IMR-90 (cell line): ENCODE data around the gene RPTOR. TPM values are rescaled to one million over a fixed set of nuclear protein-coding genes. Genes with fewer than 3 reads are reported as not detected.

ENCODE experiments used
- ATAC-seq: fragments of 200-7000 bp; cut with Tn5 transposase; 2 replicates; pipeline ENCODE4 v1.9.1; 2020; ENCODE audit warnings: low read depth, mild to moderate bottlenecking, moderate library complexity
- BruUV-seq: library from RNA; stranded (reverse); fragments of 400-500 nt; replicated peaks from 2 replicates; lab custom pipeline; 2021; lab: Mats Ljungman, UMichigan
- CTCF ChIA-PET: fragments of 300-600 bp; formaldehyde crosslinking; extraction: SDS; loops from one replicate; lab custom pipeline; 2021; ENCODE audit warnings: antibody characterized with exemption; lab: Yijun Ruan, JAX
- POLR2A ChIA-PET: fragments of 300-600 bp; sonication (Branson Sonifier 250); formaldehyde crosslinking; loops from one replicate; lab custom pipeline; 2022; ENCODE audit warnings: antibody characterized with exemption; ENCODE audit not compliant: unreplicated experiment; lab: Charles Lee
- DNase-seq: peaks from one replicate; pipeline ENCODE4 v3.0.0; 2013
- H2AFZ ChIP-seq: replicated peaks from 2 replicates; pipeline ENCODE3; 2013; ENCODE audit warnings: low read length, mild to moderate bottlenecking; ENCODE audit not compliant: poor library complexity
- H2AK5ac ChIP-seq: 2 replicates; pipeline ENCODE4 v1.6.1; 2013; ENCODE audit warnings: low read depth, low read length, inconsistent platforms
- H2AK9ac ChIP-seq: replicated peaks from 2 replicates; pipeline ENCODE3; 2013; ENCODE audit warnings: mild to moderate bottlenecking, low read depth, low read length, moderate library complexity; ENCODE audit not compliant: poor library complexity
- H2BK120ac ChIP-seq: 2 replicates; pipeline ENCODE4 v1.6.1; 2013; ENCODE audit warnings: low read depth, low read length, inconsistent platforms
- H2BK15ac ChIP-seq: 3 replicates; pipeline ENCODE4 v1.6.1; 2013; ENCODE audit warnings: low read depth, low read length, inconsistent platforms
- H2BK20ac ChIP-seq: 2 replicates; pipeline ENCODE4 v1.6.1; 2013; ENCODE audit warnings: low read depth, mild to moderate bottlenecking, inconsistent platforms, low read length, moderate library complexity
- H2BK5ac ChIP-seq: 2 replicates; pipeline ENCODE4 v1.6.1; 2013; ENCODE audit warnings: mild to moderate bottlenecking, low read depth, low read length, inconsistent platforms; ENCODE audit not compliant: poor library complexity, severe bottlenecking
- H3K14ac ChIP-seq: replicated peaks from 2 replicates; pipeline ENCODE4 v1.6.1; 2013; ENCODE audit warnings: low read depth, low read length, inconsistent platforms
- H3K18ac ChIP-seq: 2 replicates; pipeline ENCODE4 v1.6.1; 2013; ENCODE audit warnings: low read depth, low read length, control low read depth
- H3K23ac ChIP-seq: 2 replicates; pipeline ENCODE4 v1.6.1; 2013; ENCODE audit warnings: low read depth, low read length, inconsistent platforms
- H3K27ac ChIP-seq: 2 replicates; pipeline ENCODE4 v1.5.1; 2013; ENCODE audit warnings: mild to moderate bottlenecking, control low read depth, low read length; ENCODE audit not compliant: insufficient read depth
- H3K27me3 ChIP-seq: 2 replicates; pipeline ENCODE4 v1.6.1; 2013; ENCODE audit warnings: low read length; ENCODE audit not compliant: control insufficient read depth, insufficient read depth
- H3K36me3 ChIP-seq: 2 replicates; pipeline ENCODE4 v1.6.1; 2013; ENCODE audit warnings: low read length, mixed read lengths; ENCODE audit not compliant: control insufficient read depth, insufficient read depth
- H3K4ac ChIP-seq: 2 replicates; pipeline ENCODE4 v1.6.1; 2013; ENCODE audit warnings: low read depth, low read length, inconsistent platforms
- H3K4me1 ChIP-seq: 2 replicates; pipeline ENCODE4 v1.6.1; 2013; ENCODE audit warnings: low read length, mixed read lengths; ENCODE audit not compliant: control insufficient read depth, insufficient read depth
- H3K4me2 ChIP-seq: 2 replicates; pipeline ENCODE4 v1.6.1; 2013; ENCODE audit warnings: low read depth, mild to moderate bottlenecking, control low read depth, low read length, moderate library complexity
- H3K4me3 ChIP-seq: 2 replicates; pipeline ENCODE4 v1.5.1; 2013; ENCODE audit warnings: low read depth, mild to moderate bottlenecking, control low read depth, low read length, moderate library complexity; ENCODE audit not compliant: insufficient read depth
- H3K56ac ChIP-seq: 2 replicates; pipeline ENCODE4 v1.6.1; 2013; ENCODE audit warnings: low read length, inconsistent platforms; ENCODE audit not compliant: insufficient read depth; ENCODE audit errors: extremely low read depth
- H3K79me1 ChIP-seq, 2 experiments: 2 replicates each; pipeline ENCODE4 v1.6.1; 2013; ENCODE audit warnings: low read length in 2 of 2, inconsistent platforms in 1 of 2, low read depth in 1 of 2
- H3K9ac ChIP-seq: 2 replicates; pipeline ENCODE4 v1.6.1; 2013; ENCODE audit warnings: low read depth, low read length, control low read depth
- H3K9me1 ChIP-seq: 2 replicates; pipeline ENCODE4 v1.6.1; 2013; ENCODE audit warnings: low read length, inconsistent platforms; ENCODE audit not compliant: insufficient read depth
- H3K9me3 ChIP-seq: 2 replicates; pipeline ENCODE4 v1.6.1; 2013; ENCODE audit warnings: low read length; ENCODE audit not compliant: control insufficient read depth, insufficient read depth
- H4K20me1 ChIP-seq: 2 replicates; pipeline ENCODE4 v1.6.1; 2013; ENCODE audit warnings: low read length, inconsistent platforms; ENCODE audit not compliant: insufficient read depth
- H4K5ac ChIP-seq: 2 replicates; pipeline ENCODE4 v1.6.1; 2013; ENCODE audit warnings: mild to moderate bottlenecking, low read depth, low read length, control low read depth
- H4K8ac ChIP-seq, 2 experiments: 2 replicates each; pipeline ENCODE4 v1.6.1; 2013; ENCODE audit warnings: low read depth in 2 of 2, low read length in 2 of 2, control low read depth in 1 of 2, inconsistent platforms in 1 of 2
- H4K91ac ChIP-seq: 2 replicates; pipeline ENCODE4 v1.6.1; 2013; ENCODE audit warnings: low read depth, low read length, inconsistent platforms; ENCODE audit not compliant: insufficient read depth
- FOS ChIP-seq: fragments of 150-350 bp; IDR thresholded peaks from 2 replicates; pipeline ENCODE4 v1.6.1; 2016; ENCODE audit warnings: low read depth, low read length
- MAZ ChIP-seq: IDR thresholded peaks from 2 replicates; pipeline ENCODE4 v1.6.1; 2012; ENCODE audit warnings: low read depth, mild to moderate bottlenecking, low read length, improper control_type of control experiment, moderate library complexity, borderline replicate concordance
- RAD21 ChIP-seq: IDR thresholded peaks from 2 replicates; pipeline ENCODE4 v1.6.1; 2012; ENCODE audit warnings: low read length, improper control_type of control experiment
- RCOR1 ChIP-seq: IDR thresholded peaks from 2 replicates; pipeline ENCODE4 v1.6.1; 2012; ENCODE audit warnings: mild to moderate bottlenecking, low read length, improper control_type of control experiment; ENCODE audit not compliant: insufficient replicate concordance
- WGBS, 2 experiments: methylation state at CpG; one replicate each; pipeline versions ENCODE4 v1.1.5 to v1.1.7; 2013; ENCODE audit warnings: missing lambda C conversion rate in 2 of 2; ENCODE audit not compliant: insufficient read length in 1 of 2; ENCODE audit errors: extremely low coverage in 2 of 2; 5-methylcytosine and 5-hydroxymethylcytosine counted together
- dilution Hi-C: fragments of 300-500 bp; cut with HindIII; formaldehyde crosslinking; loops from one replicate; pipeline ENCODE4 v1.14.3; 2018; ENCODE audit warnings: low sequenced_read_pairs; ENCODE audit not compliant: unreplicated experiment
- in situ Hi-C: fragments of 300-500 bp; cut with MboI; formaldehyde crosslinking; loops from 3 replicates; pipeline ENCODE4 v1.14.3; 2019; ENCODE audit warnings: low sequenced_read_pairs, inconsistent platforms, mixed read lengths
- intact Hi-C: fragments of 100-400 bp; cut with micrococcal nuclease; formaldehyde crosslinking; loops from 2 replicates; pipeline ENCODE4 v1.10.0; 2022
- polyA plus RNA-seq, 3 experiments: library from polyadenylated mRNA; depleted of rRNA; stranded (reverse); fragments of >200 nt; gene quantifications; 2 replicates each; pipeline ENCODE4 v1.2.3, GENCODE V29; 2012; ENCODE audit warnings: low replicate concordance in 1 of 3
- total RNA-seq: library from RNA; depleted of rRNA; stranded (reverse); fragments of >200 nt; gene quantifications from 2 replicates; pipeline ENCODE4 v1.2.3, GENCODE V29; 2012
- TF ChIP-seq, protein P1 (sequence below): fragments of 150-350 bp; IDR thresholded peaks from 2 replicates; pipeline ENCODE4 v1.6.1; 2017; ENCODE audit warnings: mild to moderate bottlenecking, antibody characterized with exemption, low read length, low read depth

The RPTOR gene
- total and polyA plus RNA-seq, 2 of the 4 experiments (the other 2 are of a cell fraction): 10.8 to 14.7 TPM

DNA sequence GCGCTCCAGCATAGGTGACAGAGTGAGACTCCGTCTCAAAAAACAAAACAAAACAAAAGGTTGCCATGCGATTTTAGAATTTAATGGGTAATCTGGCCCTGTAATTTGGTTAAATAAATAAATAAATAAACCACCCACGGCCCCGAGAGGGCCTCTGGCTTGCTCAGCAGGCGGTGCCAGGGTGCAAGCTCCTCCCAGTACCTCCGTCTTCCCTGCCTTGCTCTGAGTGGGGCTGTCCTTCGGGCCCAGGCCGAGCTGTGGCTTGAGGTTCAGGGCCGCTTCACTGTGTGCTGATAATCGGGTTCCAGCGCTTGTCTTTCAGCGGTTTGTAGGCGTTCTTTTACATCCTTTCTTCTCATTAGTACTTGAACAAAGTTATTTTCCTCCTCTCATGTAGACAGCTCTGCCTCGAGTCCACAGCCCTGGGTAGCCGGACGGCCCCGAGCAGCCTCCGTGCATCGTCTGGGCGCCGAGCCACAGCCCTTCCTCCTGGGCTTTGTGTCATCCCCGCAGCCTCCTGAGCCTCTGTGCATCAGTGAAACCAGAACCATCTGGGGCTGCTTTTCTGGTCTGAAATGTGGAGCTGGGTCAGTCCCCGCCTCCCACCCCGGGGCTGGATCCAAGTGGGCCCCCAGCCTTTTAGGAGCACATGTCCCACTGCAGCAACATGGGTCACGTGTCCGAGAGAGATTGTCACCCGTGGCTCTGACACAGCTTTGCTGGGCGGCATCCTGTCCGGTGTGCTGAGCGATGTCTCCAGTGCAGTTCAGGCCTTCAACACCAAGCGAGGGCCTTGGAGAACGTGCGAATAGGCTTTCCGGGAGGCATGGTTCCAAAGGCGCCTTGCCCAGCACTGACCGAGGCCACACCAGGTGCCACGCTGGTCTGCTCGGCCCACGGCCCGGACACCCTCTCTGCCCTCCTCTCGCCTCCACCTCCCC, 289.6 kb downstream of the RPTOR start:
- H3K27me3 ChIP-seq: no peaks in the 10 kb centered on the region
- H3K36me3 ChIP-seq: no peaks in the 10 kb centered on the region; the same call in 1 of the 2 replicates
- ATAC-seq (0 out of 2 replicates have a peak, but pooled peaks have one; percentile 5), DNase-seq (peak; percentile 73)
- H3K56ac ChIP-seq: peak overlapping the region; percentile 47; the same call in 1 of the 2 replicates
- H3K9ac ChIP-seq: peak overlapping the region; percentile 50; the same call in 1 of the 2 replicates
- no TSS peak for BruUV-seq
- H3K4me2 ChIP-seq: peak overlapping the region; percentile 14; the same call in 1 of the 2 replicates
- H4K91ac ChIP-seq: peak overlapping the region; percentile 91
- peaks cover 4 to 34% of the 10 kb centered on the region in 2 experiments; a peak in 3 of 4 replicates for H3K79me1 ChIP-seq
- peak overlapping the region; percentile 48 for H2BK20ac ChIP-seq
- peak overlapping the region; percentile 63 to 96 for H4K8ac ChIP-seq
- peak overlapping the region; percentile 89 for H2BK120ac ChIP-seq
- peak overlapping the region; percentile 55; the same call in 1 of the 2 replicates for H3K23ac ChIP-seq
- H3K18ac ChIP-seq: peak overlapping the region; percentile 48
- peak overlapping the region; percentile 90; the same call in 2 of the 3 replicates for H2BK15ac ChIP-seq
- peak overlapping the region; percentile 97 for H3K4ac ChIP-seq
- peak overlapping the region; percentile 72 for H4K5ac ChIP-seq
- H3K14ac ChIP-seq: peak overlapping the region; percentile 71
- intact Hi-C loops (loop anchor here (1.0 kb wide), 1 partner anchor 22 kb away; no protein-coding TSS in a partner anchor), dilution Hi-C loops (no loop called here), in situ Hi-C loops (no loop called here)
- ChIA-PET CTCF (interaction anchor here (0.6 to 1.1 kb wide), 3 partner anchors 8 to 361 kb away, joined by 3 read pairs; no protein-coding TSS in a partner anchor), POLR2A (interaction anchor here (0.6 kb wide), 1 partner anchor 22 kb away, joined by 3 read pairs; no protein-coding TSS in a partner anchor)
- peak overlapping the region; percentile 94 for H2AK5ac ChIP-seq
- no peaks in the 10 kb centered on the region for H4K20me1 ChIP-seq
- H3K4me1 ChIP-seq: peaks cover 19% of the 10 kb centered on the region
- 68% methylated on average over 12 of the region's 42 CpGs; no CpG with 5 or more reads in 1 of the 2 experiments for WGBS, 2 experiments
- TF ChIP-seq RAD21 (0 out of 2 replicates have a peak, but pooled peaks have one; percentile 5), RCOR1 (no peak), MAZ (no peak), FOS (no peak)
- TF ChIP-seq, protein P1, sequence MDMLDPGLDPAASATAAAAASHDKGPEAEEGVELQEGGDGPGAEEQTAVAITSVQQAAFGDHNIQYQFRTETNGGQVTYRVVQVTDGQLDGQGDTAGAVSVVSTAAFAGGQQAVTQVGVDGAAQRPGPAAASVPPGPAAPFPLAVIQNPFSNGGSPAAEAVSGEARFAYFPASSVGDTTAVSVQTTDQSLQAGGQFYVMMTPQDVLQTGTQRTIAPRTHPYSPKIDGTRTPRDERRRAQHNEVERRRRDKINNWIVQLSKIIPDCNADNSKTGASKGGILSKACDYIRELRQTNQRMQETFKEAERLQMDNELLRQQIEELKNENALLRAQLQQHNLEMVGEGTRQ: no peak
- H3K9me3 ChIP-seq: no peaks in the 10 kb centered on the region
- H2AK9ac ChIP-seq: peak overlapping the region; percentile 94
- H2AFZ ChIP-seq: peak overlapping the region; percentile 79
- H3K9me1 ChIP-seq: peaks cover 16% of the 10 kb centered on the region
- peak overlapping the region; percentile 83 for H3K27ac ChIP-seq
- H3K4me3 ChIP-seq: no peak overlapping the region
- peak overlapping the region; percentile 99 for H2BK5ac ChIP-seq
